Choroid plexus epithelial cell (primary cell): ENCODE data around the gene GSTM4.

Source experiments
- DNase-seq: peaks from one replicate; pipeline ENCODE4 v3.0.0-alpha.2; 2010; ENCODE audit warnings: low read depth
- H3K4me3 ChIP-seq: 2 replicates; pipeline ENCODE4 v1.5.1; 2011; ENCODE audit warnings: low read depth, mild to moderate bottlenecking, control low read depth, low read length, moderate library complexity
- TF ChIP-seq, protein P1 (sequence below): conservative IDR thresholded peaks from 2 replicates; pipeline ENCODE4 v1.5.1; 2011; ENCODE audit warnings: low read depth, mild to moderate bottlenecking, control low read depth, inconsistent platforms, low read length, moderate library complexity

The GSTM4 gene

DNA sequence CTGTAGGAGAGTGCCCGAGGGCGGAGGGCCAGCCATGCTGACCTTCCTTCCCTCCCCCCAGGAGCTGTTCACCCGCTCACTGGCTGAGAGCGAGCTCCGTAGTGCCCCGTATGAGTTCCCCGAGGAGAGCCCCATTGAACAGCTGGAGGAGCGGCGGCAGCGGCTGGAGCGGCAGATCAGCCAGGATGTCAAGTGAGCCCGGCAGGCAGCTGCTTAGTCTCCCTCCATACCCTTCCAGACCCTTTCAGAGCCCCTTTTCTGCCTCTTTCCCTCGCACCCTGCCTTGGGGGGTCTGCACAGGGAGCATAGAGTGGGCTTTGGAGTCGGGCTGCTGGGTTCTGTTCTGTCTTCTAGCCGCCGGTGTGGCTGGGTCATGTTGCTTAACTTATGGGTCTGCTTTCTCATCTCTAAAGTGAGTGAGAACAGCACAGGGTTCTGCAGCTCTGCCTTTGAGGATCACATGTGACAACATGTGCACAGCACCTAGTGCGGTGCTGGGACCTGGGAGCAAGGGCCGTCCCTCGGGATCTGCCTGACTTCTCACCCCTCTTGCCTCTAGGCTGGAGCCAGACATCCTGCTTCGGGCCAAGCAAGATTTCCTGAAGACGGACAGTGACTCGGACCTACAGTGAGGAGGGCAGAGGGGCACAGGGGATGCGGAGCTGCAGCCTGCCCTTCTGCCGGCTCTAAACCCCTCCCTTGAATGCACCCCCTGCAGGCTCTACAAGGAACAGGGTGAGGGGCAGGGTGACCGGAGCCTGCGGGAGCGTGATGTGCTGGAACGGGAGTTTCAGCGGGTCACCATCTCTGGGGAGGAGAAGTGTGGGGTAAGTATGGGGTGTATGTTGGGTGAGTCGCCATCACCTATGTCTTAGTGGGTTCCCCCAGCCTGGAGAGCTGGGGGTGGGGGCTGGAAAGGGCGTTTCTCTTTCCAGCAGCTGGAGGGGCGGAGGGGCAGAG is 30.0 kb upstream of the GSTM4 start:
- TF ChIP-seq, protein P1, sequence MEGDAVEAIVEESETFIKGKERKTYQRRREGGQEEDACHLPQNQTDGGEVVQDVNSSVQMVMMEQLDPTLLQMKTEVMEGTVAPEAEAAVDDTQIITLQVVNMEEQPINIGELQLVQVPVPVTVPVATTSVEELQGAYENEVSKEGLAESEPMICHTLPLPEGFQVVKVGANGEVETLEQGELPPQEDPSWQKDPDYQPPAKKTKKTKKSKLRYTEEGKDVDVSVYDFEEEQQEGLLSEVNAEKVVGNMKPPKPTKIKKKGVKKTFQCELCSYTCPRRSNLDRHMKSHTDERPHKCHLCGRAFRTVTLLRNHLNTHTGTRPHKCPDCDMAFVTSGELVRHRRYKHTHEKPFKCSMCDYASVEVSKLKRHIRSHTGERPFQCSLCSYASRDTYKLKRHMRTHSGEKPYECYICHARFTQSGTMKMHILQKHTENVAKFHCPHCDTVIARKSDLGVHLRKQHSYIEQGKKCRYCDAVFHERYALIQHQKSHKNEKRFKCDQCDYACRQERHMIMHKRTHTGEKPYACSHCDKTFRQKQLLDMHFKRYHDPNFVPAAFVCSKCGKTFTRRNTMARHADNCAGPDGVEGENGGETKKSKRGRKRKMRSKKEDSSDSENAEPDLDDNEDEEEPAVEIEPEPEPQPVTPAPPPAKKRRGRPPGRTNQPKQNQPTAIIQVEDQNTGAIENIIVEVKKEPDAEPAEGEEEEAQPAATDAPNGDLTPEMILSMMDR: peak; percentile 22
- H3K4me3 ChIP-seq: no peak overlapping the region
- DNase-seq: no peak

DNA sequence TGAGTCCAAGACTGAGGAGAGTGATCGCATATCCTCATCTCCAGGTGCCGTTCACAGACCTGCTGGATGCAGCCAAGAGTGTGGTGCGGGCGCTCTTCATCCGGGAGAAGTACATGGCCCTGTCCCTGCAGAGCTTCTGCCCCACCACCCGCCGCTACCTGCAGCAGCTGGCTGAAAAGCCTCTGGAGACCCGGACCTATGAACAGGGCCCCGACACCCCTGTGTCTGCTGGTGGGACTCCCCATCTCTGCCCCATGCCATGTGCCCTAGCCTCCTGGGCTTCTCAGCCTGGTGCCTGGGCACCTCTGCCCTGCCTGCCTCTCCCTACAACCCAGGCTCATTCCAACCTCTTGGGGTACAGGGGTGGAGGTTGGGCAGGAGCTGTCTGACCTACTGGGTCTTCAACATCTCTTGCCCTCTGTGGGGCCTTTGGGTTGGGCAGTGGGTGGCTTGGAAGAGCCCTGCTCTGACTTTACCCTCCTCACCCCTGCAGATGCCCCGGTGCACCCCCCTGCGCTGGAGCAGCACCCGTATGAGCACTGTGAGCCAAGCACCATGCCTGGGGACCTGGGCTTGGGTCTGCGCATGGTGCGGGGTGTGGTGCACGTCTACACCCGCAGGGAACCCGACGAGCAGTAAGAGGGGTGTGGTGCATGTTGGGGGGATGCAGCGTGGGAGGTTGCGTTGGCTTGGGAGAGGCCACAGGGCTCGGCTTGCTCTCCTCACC is 29.1 kb upstream of the GSTM4 start:
- DNase-seq: no peak
- no peak overlapping the region for H3K4me3 ChIP-seq
- TF ChIP-seq, protein P1: no peak

DNA sequence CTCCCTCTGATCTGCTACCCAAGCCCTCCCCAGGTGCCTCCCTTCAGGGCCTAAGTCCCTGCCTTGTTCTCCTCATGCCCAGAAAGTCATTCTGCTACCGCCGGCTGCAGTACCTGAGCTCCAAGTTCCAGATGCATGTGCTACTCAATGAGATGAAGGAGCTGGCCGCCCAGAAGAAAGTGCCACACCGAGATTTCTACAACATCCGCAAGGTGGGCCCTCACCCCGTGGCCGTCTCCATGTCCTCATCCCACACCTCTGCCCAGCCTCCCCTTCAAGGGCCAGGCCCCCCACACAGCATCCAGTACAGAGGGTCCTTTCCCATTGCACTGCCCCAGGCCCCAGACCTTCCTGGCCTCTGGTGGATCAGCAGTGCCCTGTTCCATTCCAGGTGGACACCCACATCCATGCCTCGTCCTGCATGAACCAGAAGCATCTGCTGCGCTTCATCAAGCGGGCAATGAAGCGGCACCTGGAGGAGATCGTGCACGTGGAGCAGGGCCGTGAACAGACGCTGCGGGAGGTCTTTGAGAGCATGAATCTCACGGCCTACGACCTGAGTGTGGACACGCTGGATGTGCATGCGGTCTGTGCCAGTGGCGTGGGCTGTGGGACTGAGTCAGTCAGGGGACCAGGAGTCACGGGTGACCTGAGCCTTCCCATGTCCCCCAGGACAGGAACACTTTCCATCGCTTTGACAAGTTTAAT is 28.1 kb upstream of the GSTM4 start:
- no peak for DNase-seq
- H3K4me3 ChIP-seq: no peak overlapping the region
- TF ChIP-seq, protein P1: no peak

DNA sequence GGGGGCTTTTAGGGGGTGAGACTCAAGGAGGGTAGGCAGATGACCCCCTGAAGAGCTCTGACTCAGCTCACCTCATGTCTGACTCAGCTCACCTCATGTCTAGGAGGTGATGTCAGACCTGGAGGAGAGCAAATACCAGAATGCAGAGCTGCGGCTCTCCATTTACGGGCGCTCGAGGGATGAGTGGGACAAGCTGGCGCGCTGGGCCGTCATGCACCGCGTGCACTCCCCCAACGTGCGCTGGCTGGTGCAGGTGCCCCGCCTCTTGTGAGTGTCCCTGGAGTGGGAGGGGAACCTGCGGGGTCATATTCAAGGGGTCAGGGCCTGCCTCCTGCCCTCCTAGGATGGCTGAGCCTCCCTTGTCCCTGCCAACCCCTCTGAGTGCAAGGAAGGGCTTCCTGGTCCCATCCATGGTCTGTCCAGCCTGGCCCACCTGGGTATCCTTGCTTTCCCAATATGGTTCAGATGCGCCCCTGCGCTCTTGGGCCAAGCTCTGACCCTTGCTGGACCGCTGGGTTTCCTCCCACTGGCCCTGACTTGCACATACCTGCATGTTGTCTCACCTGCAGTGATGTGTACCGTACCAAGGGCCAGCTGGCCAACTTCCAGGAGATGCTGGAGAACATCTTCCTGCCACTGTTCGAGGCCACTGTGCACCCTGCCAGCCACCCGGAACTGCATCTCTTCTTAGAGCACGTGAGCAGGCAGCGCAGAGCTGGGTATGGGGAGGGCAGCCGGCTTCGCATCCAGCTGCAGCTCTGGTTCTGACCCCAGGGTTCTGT is 27.2 kb upstream of the GSTM4 start:
- TF ChIP-seq, protein P1: no peak
- peak; percentile 56 for DNase-seq

DNA sequence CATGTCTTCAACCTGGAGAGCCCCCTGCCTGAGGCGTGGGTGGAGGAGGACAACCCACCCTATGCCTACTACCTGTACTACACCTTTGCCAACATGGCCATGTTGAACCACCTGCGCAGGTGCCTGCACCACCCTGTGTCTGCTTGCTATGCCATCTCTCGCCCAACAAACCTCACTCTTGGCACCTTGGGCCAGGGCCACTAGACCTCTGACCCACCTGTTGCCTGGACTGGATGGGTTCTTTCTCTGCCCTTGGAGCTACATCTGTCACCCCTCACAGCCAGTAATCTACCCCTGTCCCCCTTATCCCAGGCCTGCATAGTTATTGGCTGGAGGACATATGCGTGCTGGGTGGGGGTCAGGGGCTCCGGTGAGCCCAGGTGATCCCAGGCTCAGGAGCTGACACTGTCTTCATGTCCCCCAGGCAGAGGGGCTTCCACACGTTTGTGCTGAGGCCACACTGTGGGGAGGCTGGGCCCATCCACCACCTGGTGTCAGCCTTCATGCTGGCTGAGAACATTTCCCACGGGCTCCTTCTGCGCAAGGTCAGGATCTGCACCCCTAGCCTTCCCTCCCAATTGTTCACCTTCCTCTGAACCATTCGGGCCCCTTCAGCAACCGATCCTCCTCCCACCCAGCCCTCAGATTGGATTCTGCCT is 26.4 kb upstream of the GSTM4 start:
- no peak for DNase-seq
- no peak overlapping the region for H3K4me3 ChIP-seq
- TF ChIP-seq, protein P1: no peak

More for the DNA sequence above, 27.2 kb upstream of the GSTM4 start:
- no peak overlapping the region for H3K4me3 ChIP-seq
